Stimulated activated CD4-positive, alpha-beta T cell treated with anti-CD3 and anti-CD28 coated beads, Interleukin-12 subunit alpha, Interleukin-12 subunit beta, amount 100 ng/mL, for 4 hours (primary cell): ENCODE measurements around the gene FSTL5.
"Not testable (repeated sequence)": the region's sequence is repeated elsewhere in the genome, so short reads cannot be mapped to it uniquely, and the experiment has no call there.

Experiments used
- DNase-seq: peaks from one replicate; pipeline ENCODE4 v3.0.0-alpha.2; 2020

Gene FSTL5

DNA sequence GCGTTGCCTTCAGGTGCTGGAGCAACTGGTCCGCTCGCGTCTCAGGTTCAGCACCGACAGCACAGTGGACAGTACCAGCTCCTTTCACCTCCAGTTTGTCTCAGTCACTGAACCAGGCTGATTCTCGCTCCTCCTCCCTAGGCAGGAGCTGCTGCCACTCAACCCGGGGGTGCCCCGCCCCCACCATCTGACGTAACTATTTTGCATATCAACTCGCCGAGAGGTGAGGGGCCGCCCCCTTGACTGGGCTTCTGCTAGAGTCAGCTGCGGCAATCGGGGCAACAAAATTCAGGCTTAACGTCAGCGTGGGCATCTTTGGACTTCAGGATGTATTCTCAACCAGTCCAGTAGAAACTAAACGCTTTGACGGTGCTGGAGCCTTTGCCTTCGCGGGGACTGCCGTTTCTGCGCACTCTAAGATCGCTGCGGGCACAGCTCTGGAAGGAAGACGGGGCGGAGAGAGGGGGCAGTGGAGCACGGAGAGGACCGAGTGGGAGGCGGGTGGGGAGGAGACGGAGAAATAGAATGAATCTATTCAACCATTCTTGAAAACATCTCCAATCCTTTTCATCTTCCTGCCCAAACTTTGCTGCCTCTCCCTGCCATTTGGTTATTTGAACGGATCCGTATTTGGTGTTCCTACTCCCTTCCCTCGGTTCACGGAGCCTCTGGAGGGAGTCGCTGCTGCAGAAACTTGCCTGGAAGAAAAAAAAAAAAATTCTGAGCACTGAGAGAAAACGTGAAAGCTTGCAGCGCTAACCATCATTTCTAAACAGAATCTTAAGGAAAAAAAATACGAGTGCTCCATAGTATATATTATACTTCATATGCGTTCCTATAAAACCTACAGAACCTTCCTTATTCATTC is at the start of gene FSTL5:
Gene FSTL5, minus strand, starts transcription at position 109 of the 868 bp plus-strand sequence. CDS start 52,604 bp downstream, outside the sequence.
- DNase-seq, result peak; percentile 4

GRCh38 chr4:162209706-162210105 is 45.9 kb upstream of the FSTL5 start:
- DNase-seq, result no peak

GRCh38 chr4:162203478-162203877 is 39.7 kb upstream of the FSTL5 start:
- DNase-seq, result not testable (repeated sequence)

DNA sequence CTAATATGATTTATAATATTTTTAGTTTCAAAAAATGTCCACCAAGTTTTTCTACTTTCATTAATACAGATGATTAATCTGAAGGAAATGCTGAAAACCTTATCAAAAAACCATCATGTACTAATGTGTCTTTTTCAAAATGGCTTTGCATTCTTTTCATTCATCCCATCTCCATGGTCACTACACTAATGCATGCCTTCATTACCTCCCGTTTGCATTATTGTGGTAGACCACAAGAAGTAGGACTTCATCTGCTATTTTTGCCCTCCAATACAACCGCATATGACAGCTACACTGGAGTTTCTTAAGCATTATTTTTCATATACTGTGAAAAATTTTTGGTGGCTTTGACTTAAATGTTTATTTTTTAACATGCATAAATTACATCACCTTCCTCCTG is 37.9 kb upstream of the FSTL5 start:
- no peak for DNase-seq

GRCh38 chr4:162170509-162170908 is 6.7 kb upstream of the FSTL5 start:
- DNase-seq, result no peak

DNA sequence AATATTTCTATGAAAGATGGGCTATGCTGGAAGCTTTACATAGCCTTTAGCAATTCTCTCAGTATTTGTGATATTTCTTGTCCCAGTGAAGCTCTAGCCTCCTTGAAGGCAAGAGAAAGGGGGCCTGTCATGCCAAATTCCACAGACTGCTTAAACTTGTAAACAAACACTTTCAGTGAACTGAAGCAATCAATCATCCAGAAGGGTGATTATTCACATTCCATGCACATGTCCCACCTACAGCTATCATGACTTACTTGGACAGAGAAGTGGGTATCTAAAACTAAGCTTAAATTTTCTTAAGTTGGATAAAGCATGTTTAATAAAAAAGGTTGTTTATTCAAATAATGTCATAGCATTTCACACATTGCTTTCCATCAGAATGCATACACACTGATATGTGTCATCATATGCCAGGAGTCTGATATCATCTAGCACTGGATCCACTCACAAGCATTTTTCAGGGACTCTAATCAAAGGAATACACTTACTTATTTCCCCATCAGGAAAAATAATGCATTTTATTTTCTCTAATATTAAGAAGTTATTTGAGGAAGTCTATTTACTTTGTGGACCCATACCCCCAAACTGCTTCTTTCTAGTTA is 1.2 kb upstream of the FSTL5 start:
- no peak for DNase-seq

GRCh38 chr4:162162672-162163071 is 1.1 kb downstream of the FSTL5 start:
- no peak for DNase-seq

DNA sequence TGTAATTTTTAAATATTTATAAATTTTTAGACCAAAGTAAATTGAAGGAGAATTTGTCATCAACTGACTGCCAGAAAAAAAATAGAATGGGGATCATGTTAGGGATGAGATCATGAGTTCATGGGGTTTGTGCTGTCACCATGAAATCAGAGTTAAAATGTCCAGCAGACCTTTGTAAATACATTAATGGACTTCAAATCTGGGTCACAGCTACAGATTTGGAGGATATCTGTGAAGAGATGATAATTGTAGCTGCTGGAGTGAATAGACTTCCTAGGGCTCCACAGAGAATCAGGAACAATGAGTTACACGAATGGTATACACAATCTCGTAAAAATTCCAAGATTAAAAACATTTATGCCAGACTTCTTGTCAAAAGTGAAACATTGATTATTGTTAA is 6.6 kb downstream of the FSTL5 start:
- DNase-seq, result no peak

GRCh38 chr4:162154862-162155540 is 8.8 kb downstream of the FSTL5 start:
- DNase-seq, result no peak

DNA sequence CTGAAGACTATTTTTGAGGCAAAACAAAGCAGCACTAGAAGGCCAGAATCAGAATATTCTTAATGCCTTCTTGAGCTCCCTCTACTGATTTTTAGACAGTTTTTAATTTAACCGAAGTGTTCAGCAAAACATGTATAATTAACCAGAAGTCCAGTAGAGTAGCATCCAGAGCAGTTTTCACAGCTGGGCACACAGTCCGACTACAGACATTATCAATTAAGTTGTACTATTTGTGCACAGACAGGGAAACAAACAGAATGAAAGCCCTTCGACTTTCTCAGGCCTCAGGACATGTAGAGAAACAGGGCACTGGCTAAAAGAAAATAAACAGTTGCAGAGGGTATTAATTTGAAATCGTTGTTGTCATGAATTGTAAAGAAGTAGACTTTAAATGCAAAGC is 11.9 kb downstream of the FSTL5 start:
- no peak for DNase-seq

DNA sequence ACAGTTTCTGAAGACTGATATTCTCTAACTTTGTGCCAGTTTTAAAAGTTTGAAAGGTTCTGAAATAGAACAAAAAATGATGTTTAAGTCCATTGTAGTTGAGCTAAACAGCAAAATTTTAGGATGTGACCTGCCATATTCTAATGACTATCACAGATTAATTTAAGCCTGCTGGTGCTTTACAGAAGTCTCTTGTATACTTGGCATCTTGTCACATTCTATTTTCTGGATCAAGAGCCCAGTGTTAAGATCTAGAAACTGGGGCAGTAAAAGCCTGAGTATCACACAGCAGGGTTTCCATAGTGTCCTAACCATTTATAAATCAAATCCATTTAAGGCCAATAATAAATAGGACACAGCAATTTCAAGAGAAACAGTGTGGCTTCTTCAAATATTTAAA is 12.4 kb downstream of the FSTL5 start:
- no peak for DNase-seq

DNA sequence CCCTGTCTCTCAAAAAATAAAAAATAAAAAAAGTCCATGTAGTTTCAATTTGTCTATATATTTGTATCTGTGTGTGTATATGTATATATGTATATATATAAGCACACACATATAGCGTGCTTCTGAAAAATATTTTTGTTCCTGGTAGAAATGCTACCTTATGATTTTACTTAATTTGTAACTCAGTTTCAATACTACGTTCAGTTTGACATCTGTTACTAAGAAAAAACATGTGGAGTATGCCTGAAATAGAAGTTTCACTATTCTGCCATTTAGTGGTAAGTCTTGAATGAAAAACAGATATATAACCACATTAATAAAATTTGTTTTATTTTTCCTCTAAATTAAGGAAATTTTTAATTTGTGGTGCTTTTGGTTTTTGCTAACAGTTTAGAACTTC is 14.2 kb downstream of the FSTL5 start:
- no peak for DNase-seq

DNA sequence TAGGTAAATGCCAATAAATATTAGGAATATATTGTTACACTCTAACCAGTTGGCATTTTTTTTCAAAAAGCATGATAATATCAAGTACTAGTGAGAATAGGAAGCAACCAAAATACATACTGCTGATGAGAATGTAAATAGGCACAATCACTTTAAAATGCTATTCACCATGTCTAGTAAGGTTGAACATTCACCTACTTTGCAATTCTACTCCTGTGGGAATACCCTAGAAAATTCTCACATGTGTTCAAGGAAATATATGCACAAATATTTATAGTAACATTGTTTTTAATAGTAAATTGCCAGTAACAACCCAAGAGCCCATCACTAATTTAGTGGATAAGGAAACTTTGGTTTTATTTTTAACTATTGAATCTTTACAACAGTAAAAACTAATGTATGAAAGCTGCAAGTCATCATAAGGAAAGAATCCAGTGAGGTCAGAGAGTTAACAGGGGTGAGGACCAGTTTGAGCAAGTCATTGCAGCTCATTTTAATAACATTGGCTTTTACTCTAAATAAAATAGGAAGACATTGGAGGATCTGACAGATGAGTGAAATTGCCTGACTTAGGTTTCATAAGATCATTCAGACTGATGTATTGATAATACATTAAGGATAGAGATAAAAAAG is 23.6 kb downstream of the FSTL5 start:
- DNase-seq, result no peak

DNA sequence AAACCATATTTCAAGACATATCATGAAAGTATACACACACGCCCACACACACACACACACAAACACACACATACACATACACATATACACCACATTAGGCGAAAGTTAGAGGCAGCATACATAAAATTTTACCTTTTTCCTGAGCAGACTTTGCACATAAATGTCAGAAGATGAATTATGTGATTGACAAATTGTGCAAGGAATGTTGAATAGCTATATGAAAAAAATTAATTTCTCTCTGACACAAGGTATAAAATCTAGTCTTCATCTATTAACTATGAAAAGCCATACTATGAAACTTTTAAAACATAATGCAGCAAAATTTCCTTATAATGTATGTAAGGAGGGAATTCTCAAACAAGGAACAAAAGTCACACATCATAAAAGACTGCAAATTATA is 24.4 kb downstream of the FSTL5 start:
- DNase-seq, result no peak

DNA sequence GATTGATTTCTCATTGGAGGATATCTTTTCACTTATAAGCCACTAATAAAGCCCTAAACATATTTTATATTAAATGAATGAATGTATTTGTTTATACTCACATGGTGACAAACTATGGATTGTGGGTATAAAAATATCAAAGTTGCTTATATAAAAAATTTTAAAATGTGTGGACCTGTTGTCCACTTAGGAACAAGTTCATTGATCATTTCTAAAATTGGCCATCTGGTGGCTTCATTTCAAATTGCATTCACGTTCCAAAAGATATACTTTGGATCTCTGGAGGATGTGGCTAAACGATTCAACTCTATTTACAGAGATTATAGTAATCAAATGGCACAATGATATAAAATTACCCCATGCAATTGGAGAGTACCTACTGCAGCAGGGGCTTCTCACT is 32.5 kb downstream of the FSTL5 start:
- no peak for DNase-seq

DNA sequence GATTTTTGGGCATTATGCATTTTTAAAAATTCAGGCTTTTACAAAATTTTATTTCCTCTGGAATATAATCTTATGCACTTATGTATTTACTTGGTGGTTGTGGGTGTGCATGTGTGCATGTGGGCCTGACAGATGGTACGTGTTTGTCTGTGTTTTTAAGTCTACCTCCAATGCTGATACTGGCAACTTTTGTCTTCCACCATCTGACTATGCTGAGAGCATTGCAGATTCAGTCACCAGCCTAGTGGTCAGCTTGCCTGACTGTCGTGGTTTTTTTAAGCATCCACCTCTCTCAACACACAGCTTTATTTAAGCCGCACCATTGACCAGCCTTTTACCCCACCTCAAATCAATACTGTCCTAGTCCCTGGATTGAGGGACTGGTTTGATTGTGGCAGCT is 37.1 kb downstream of the FSTL5 start:
- no peak for DNase-seq

GRCh38 chr4:162117051-162117450 is 46.7 kb downstream of the FSTL5 start:
- DNase-seq, result no peak

- no peak for DNase-seq
These were observed 47.6 kb downstream of the FSTL5 start for GRCh38 chr4:162116095-162116779.

DNA sequence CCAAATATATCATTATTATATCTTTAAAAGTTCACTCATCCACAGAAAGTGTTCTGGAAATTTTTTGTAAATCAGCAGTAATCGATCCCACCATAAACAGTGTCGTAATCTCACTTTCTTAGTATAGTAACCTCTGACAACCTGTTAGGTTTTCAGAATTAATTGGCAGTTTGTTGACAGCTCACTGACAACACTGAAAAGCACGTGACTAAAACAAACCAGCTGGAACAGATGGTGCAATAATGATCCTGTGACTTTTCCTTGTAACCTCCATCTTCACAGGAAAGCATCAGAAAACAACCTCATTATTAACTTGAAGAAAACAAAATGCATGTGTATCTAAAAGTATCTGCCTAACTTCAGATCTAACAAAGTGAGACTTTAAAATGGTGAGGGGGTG is 48.5 kb downstream of the FSTL5 start:
- DNase-seq, result no peak

- DNase-seq, result no peak
These were observed 52.7 kb downstream of the FSTL5 start for GRCh38 chr4:162111078-162111477.

- DNase-seq, result no peak
These were observed 59.2 kb downstream of the FSTL5 start for GRCh38 chr4:162104459-162105124.

GRCh38 chr4:162103908-162104307 is 59.9 kb downstream of the FSTL5 start:
- DNase-seq, result not testable (repeated sequence)
